GM18499 (cell line): ENCODE measurements around the gene LBHD1.
"Not testable (repeated sequence)": the region's sequence is repeated elsewhere in the genome, so short reads cannot be mapped to it uniquely, and the experiment has no call there.

Source experiments
- ATAC-seq: cut with Tn5 transposase; IDR thresholded peaks from one replicate; pipeline ENCODE4 v1.9.1; 2021; ENCODE audit warnings: moderate number of reproducible peaks; ENCODE audit not compliant: insufficient read depth, unreplicated experiment

LBHD1 gene

DNA sequence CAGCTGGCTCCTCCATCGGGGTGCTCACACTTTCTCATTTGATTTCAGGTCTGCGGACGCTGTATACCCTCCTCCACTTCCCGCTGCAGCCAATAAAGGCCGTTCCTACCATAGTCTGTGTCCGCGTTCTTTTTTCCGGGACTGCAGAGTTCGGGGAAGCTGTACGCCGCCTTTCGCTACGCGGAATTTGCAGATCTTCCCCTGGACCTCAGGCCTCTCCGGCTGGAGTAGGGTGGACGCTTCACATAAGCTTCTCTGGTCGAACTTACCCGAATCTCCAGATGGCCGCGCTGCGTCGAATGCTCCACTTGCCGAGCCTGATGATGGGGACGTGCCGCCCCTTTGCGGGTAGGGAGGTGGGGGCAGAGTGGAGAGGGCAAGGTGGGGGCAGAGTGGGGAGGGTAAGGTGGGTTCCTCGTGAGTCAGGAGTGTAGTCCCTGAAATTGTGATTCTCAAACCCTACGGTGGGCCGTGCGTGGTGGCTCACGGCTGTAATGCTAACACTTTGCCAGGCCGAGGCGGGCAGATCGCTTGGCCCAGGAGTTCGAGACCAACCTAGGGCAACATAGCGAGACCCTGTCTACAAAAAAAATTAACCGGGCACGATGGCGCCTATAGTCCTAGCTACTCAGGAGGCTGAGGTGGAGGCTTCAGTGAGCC lies 6.3 kb downstream of the LBHD1 start:
- ATAC-seq = no peak

DNA sequence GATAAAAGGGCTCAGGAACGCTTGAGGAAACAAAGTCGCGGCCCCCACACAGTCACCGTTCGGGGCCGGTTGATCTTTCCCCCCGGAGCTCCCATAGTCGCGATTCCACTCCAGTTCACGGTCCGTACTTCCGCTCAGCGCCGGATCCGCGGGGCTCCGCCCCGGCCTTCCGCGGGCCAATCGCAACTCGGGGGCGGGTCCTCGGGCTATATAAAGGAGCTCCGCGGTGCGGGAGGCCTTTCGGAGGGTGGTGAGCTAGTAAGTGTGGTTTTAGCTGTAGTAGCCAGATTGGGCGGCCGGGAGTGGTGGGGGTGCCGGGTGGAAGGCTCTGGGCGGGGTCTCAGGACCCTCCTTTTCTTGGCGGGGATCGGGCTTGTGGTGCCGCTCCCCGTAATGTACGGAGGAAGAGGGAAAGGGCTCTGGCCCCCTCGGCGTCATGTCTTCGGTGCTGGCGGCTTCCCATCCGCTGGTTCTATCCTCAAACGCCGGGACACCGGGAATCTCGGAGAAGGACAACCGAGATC lies 6.9 kb downstream of the LBHD1 start, which contains the start of the genes C11orf98 and CSKMT:
Gene C11orf98, minus strand, starts transcription at position 136 of the 524 bp plus-strand sequence. Its CDS starts 41 bp downstream, at position 95.
Gene CSKMT, plus strand, starts transcription at position 238 of the 524 bp plus-strand sequence. CDS start 568 bp downstream, outside the sequence.
- ATAC-seq = no peak

DNA sequence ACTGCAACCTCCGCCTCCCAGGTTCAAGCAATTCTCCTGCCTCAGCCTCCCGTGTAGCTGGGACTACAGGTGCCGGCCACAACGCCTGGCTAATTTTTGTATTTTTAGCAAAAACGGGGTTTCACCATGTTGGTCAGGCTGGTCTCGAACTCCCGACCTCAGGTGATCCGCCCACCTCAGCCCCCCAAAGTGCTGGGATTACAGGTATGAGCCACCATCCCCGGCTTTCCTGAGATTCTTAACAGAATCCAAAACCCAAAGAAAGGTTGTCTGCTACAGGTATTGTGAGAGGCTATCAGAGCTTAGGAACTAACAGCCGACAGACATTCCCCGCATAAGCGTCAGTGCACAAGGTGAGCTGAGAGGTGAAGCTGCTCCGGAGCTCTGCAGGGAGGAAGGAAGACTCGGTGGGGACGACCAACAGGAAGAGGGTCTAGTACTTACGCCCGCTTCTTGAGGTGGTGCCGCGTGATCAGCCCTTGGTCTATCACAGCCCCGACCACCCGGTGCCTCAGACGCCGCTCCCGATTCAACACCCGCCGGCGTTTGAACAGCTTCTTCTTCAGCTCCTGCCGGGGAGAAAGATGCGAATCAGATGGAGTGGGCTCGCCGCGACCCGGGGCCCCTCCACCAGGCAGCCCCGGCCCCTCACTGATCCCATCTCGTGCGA lies 7.5 kb downstream of the LBHD1 start:
- no peak for ATAC-seq

DNA sequence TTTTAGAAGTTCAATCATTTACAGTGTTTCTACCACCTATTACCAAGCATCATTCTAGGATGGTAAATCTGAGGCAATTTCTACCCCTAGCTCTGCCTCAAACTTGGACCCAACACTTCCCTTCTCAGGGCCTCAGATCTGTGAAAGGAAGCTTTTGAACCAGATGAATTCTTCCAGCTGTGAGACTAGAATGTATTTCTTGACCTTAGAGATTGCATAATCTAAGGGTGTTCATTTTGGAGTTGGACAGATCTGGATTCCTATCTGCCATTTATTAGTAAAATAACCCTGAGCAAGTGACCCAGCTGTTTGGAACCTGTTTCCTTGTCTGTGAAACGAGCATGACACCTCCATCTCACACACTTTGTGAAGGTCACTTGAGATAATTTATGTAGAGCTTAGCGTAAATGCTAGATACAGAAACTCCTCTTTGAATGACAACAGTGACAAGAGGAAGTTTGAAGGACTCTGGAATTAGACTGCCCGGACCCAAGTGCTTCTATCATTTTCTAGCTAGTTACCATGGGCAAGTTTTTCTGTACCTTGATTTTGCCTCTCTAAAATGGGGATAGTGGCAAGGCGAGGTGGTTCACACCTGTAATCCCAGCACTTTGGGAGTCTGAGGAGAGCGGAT lies 15.2 kb downstream of the LBHD1 start:
- ATAC-seq = no peak

DNA sequence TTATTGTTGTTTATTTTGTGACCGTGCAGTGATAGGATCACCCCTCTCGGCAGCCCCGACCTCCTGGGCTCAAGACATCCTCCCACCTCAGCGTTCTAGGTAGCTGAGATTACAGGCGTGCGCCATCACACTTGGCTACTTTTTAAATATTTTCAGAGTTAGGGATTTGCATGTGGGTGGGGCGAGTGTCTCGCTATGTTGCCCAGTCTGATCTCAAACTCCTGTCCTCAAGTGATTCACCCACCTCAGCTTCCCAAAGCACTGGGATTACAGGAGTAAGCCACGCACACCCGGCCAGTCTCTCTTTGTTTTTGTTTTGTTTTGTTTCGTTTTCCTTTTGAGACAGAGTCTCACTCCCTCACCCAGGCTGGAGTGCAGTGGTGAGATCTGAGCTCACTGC lies 17.8 kb downstream of the LBHD1 start:
- ATAC-seq = no peak

DNA sequence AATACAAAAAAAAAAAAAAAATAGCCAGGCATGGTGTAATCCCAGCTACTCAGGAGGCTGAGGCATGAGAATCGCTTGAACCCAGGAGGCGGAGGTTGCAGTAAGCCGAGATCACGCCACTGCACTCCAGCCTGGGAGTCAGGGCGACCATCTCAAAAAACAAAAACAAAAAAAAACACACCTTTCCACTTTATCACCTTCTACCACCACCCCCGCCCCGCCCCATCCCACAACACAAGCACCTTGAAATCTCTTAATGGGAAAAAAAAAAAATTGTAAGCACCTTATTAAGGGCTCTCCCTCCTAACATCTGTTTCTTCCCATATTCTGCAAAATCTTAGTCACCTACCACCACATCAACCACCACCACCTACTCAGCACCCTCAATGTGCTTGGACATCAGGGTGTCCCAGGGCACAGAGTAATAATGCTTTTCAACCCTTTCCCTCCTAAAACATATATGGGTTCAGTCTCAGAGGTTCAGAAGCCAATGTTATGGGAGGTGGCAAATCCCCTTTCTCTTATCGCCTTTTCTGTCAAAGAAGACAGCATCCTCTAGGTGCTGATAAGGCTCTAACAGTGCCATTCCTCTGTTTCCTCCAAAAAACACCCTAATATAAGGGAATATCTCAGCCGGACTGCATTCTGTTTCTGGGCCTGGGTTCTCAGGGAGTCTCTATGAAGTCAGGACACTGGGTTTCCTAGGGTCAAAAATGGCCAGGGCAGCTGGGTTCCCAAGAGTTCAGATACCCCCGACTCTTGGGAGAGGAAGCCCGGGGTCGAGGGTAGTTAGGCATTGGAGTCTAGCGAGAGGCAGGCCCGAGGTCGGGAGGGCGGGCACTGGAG lies 19.7 kb downstream of the LBHD1 start:
- no peak for ATAC-seq

DNA sequence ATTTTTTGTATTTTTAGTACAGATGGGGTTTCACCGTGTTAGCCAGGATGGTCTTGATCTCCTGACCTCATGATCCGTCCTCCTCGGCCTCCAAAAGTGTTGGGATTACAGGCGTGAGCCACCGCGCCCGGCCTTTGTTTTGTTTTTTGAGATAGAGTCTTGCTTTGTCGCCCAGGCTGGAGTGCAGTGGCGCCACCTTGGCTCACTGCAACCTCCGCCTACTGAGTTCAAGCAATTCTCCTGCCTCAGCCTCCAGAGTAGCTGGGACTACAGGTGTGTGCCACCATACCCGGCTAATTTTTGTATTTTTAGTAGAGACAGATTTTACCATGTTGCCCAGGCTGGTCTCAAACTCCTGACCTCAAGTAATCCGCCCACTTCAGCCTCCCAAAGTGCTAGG lies 21.8 kb downstream of the LBHD1 start:
- not testable (repeated sequence) for ATAC-seq

DNA sequence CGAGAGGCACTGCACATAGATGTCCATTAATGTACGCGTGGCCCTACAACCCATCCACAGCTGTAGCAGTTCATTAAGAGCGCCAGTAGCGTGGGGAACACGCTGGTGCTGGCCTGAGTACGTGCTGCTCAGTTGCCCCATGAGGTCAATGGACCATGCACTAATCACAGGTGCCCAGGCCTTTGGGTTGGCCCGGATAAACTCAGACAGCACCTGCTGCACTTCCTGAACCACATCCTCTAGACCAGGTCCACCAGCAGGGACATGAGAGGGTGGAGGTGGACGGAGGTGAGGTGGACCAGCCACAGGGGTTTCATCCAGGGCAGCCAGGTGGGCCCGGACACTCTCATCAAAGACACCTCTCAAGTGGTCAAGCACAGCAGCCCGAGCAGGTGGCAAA lies 22.6 kb downstream of the LBHD1 start:
- ATAC-seq = no peak

DNA sequence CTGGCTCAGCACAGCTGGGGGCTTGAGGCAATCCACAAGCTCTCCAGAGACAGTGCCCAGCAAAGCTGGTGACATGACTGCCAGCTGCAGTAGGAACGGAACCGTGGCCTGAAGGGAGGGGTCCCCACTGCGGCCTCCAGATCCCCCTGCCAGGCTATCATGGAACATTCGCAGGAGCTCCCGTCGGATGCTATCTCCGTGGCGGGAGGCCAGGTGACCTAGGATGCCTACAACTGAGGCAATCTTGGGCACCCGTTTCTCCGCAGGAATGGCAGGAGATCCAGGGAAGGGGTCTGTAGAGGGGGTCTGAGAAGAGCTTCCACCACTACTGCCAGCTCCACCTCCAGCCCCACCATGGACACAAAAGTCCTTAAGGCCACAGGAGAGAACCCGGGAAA lies 23.1 kb downstream of the LBHD1 start:
- no peak for ATAC-seq

DNA sequence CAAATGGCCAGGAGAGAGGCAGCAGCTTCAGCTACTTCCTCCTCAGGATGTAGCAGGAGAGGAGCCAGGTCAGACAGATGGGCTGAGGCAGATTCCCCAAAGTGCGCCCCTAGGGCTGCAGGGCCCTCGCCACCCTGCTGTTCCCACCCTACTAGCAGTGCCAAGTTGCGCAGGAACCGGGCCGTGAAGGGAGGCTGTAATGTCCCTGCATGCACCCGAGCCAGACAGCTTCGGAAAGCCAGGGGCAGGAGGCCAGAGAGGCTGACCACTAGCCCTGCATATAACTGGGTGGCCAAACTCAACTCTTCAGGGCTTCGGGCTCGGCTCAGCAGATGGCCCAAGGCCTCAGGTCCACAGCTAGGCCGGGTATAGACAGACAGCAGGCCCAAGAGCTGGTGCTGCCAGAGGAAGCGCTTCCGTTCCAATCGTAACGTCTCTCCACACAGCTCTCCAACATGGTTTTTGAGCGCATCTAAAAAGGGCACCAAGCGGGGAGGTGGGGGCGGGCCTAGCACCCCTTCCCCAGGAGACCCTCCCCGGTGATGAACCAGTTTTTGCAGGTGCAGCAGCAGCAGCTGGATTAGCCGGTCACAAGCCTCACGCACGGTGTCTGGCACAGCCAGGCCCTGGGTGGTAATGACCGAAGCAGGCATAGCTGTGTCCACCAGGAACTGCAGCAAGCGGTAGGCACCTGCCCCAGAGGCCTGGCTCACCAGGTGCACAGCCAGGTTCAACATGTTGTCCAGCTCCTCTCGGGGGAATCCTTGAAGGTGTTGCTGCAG lies 23.7 kb downstream of the LBHD1 start:
- no peak for ATAC-seq

DNA sequence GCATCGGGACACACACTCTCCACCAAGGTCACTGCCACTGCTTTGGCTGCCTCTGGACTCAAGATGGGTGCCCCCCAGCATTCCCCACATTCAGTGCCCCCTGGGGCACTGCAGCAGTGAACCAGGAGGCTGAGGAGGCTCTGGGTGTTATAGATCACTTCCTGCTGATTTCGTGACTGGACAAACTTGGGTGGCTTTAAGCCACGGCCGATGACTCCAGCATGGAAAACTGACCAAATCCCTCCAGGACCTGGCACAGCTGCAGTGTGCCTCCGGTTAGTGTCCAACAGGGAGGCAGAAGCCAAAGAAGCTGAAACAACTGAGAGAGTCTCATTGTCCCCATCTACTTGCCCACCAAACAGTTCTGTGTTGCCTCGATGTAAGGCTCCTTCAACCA lies 24.5 kb downstream of the LBHD1 start:
- ATAC-seq = no peak

DNA sequence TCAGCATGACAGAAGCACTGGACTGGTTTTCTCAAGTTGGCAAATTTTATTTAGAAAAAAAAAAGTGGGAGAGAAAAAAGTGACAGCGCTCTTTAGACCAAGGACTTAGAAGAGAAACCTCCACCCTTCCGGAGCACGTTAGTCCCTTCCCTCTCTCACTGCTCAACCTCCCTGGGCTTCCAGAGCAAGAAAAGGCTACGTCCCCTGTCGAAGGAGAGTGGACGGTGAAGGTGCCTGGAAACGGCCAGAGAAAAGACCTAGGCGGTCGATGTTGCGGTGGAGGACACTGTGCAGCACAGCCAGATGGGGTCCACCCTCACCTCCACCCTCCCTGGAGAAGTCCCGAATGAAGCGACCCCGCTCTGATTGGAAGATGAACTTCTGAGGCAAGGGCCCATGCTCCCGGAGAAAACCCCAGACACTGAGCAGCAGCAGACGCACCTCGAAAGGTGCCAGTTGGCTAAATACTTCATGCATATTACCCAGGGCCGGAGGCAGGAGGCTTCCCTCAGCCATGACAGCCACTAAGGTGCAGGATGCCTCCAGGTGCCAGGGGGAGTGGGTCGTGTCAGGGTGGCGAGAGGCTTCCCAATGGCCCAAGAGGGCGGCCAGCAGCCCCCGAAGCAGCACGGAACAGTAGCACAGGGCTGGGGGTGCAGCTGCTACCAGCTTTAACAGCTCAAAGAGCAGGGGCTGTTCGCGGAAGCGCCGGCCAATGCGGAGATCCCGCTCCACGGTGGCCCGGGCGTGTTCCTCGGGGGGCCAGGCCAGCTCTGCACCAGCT lies 25.1 kb downstream of the LBHD1 start:
- no peak for ATAC-seq

DNA sequence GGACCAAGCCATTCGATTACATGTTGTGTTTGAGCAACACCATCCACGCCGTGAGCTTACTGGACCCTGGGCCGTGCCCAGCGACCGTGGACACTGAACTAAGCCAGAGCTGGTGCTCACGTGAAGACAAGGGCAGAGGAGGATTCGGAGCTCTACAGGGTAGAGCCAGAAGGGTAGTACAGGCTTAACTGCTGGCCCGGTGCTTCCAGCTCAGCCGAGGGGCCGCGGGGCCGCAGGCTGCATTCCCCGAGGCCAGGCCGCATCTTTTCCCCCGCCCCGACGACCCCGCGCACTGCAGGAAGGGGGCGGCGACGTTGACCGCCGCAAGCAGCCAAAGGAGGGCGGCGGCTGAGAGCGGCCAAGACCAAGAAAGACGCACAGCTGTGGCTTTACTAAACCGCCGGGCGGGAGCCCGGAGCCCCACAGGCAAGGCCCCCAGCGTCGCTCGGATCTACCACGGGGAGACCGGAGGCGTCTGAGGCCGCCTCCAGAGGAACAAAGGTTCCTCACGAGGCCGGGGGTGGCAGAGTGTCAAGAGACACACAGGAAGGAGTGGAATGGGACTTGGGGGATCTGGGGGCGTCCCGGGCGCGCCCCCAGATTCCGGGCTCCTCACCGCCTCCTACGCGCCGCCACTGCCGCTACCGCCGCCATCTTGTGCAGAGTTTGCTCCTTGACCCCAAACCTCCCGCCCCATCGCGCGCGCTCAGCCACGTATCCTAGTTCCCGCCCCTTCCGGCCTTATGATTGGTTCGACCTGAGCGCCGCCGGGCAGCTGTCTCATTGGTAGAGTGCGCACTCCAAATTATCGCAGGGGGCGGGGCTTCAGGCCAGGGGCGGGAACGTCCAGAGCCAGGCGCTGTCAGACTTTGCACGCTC lies 25.9 kb downstream of the LBHD1 start, which contains the start of gene GANAB:
Gene GANAB, minus strand, starts transcription at position 668 of the 879 bp plus-strand sequence. Its CDS starts 14 bp downstream, at position 654.
- ATAC-seq = peak; percentile 75

DNA sequence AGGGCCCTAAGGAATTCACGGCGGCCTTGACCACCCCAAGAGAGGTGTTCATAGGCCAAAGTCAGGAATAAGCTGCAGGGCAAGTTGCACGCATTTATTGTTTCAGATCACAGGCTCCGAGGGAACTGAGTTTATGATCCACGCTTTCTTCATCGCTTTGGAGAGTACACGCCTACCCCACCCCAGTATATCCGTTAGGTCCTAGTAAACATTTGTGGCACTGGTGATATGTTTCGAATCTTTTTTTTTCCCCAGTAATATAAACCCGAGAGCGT lies 26.5 kb downstream of the LBHD1 start:
- ATAC-seq = no peak

DNA sequence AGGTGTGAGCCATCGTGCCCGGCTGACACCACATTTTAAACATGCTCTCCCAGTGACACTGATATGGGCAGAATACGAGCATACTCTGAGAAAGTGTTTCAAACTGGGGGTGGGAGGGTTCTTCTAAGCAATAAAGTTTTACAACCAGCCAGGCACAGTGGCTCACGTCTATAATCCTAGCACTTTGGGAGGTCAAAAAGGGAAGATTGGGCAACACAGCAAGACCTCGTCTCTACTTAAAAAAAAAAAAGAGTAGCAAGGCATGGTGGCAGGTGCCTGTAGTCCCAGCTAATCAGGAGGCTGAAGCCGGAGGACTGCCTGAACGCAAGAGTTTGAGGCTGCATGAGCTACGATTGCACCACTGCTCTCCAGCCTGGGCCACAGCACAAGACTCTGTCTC lies 27.8 kb downstream of the LBHD1 start:
- no peak for ATAC-seq

DNA sequence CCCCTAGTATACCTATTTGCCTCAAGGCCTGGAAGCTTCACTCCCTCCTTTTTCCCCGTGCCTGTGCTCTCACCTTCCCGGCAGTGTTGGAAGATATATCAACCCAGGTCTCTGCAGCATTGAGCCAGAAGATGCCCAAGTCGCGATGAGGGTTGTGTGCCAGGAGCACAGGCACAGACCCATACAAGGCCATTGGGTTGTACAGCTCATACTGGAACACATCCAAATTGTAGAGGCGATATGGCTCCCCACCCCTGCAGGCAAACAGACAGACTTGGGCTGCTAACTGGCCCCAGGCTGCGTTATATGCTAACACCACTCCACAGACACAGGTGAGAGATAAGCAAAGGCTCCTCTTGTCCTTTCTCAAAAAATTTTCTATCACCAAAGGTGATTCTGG lies 39.6 kb downstream of the LBHD1 start:
- no peak for ATAC-seq

DNA sequence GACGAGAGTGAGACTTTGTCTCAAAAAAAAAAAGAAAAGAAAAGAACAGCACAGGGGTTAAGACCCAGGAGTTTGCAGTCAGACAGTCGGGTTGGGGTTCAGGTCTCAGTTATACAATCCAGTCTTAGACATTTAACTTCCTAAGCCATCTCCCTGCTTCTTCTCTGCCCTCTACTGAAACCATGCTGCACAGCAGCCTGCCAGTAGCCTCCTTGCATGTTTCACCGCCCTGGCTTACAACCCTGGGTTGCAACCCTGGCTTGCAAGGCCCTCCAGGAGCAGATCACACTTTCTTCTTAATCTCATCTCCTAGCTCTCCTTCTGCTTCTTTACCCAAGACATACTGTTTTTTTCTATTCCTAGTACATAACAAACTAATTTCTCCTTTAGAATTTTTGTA lies 44.4 kb downstream of the LBHD1 start:
- ATAC-seq = no peak

DNA sequence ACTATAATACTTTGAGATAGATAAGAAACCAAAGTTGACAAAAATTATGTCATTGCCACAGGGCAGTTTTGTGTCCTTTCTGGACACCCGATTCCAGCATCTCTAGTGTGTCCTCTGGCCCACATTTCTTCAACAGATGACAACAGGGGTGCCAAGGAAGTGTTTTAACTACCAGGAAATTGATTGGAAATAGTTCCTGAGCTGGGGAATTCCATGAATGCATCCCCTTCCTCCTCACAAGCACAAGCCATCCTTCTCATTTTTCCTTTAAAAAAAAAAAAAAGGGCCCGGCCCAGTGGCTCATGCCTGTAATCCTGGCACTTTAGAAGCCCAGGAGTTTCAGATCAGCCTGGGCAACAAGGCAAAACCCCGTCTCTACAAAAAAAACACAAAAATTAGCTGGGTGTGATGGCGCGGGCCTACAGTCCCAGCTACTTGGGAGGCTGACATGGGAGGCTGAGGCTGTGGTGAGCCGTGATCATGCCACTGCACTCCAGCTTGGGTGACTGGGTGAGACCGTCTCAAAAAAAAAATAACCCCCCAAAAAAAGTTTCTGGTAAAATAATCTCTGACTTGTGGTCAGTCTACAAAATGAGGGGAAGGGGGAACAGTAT lies 49.5 kb downstream of the LBHD1 start:
- no peak for ATAC-seq
